ENCODE results near the gene LYST. TPM values are rescaled to one million over a fixed set of nuclear protein-coding genes. Genes with fewer than 3 reads are reported as not detected.

LYST gene
- polyA plus RNA-seq, 2 donors = 4.3 to 4.8 TPM

GRCh38 chr1:235826102-235826854 lies 40.4 kb downstream of the LYST start:
- H3K9me3 ChIP-seq (ENCODE audit: control insufficient read depth in 2 of 2, insufficient read depth in 1 of 2, low read depth in 1 of 2, low read length in 1 of 2) = no peaks in the 10 kb centered on the region
- no peak overlapping the region for H3K4me3 ChIP-seq (ENCODE audit: low read depth in 1 of 2, low read length in 2 of 2)
- H3K27ac ChIP-seq (ENCODE audit: low read depth in 2 of 2, low read length in 1 of 2) = no peak overlapping the region
- H3K27me3 ChIP-seq (ENCODE audit: control insufficient read depth in 1 of 2, insufficient read depth in 2 of 2, low read length in 2 of 2) = no peaks in the 10 kb centered on the region
- peaks cover 0 to 2% of the 10 kb centered on the region in 2 donors for H3K36me3 ChIP-seq (ENCODE audit: control insufficient read depth in 2 of 2, insufficient read depth in 2 of 2, low read length in 1 of 2)
- H3K4me1 ChIP-seq (ENCODE audit: control insufficient read depth in 2 of 2, insufficient read depth in 2 of 2, low read length in 1 of 2) = no peaks in the 10 kb centered on the region
- WGBS, 2 donors = 92 to 97% methylated on average over 2 of the region's 2 CpGs

- Histone ChIP-seq H3K27ac (ENCODE audit: low read depth in 2 of 2, low read length in 1 of 2) (no peak overlapping the region), H3K27me3 (ENCODE audit: control insufficient read depth in 1 of 2, insufficient read depth in 2 of 2, low read length in 2 of 2) (no peaks in the 10 kb centered on the region), H3K9me3 (ENCODE audit: control insufficient read depth in 2 of 2, insufficient read depth in 1 of 2, low read depth in 1 of 2, low read length in 1 of 2) (no peaks in the 10 kb centered on the region), H3K36me3 (ENCODE audit: control insufficient read depth in 2 of 2, insufficient read depth in 2 of 2, low read length in 1 of 2) (peaks cover 0 to 2% of the 10 kb centered on the region in 2 donors), H3K4me1 (ENCODE audit: control insufficient read depth in 2 of 2, insufficient read depth in 2 of 2, low read length in 1 of 2) (no peaks in the 10 kb centered on the region), H3K4me3 (ENCODE audit: low read depth in 1 of 2, low read length in 2 of 2) (no peak overlapping the region)
- WGBS, 2 donors = 95% methylated on average over 1 of the region's 1 CpG
Measured at GRCh38 chr1:235825229-235825628, 41.5 kb downstream of the LYST start.

- Histone ChIP-seq H3K4me3 (ENCODE audit: low read depth in 1 of 2, low read length in 2 of 2) (no peak overlapping the region), H3K36me3 (ENCODE audit: control insufficient read depth in 2 of 2, insufficient read depth in 2 of 2, low read length in 1 of 2) (no peaks in the 10 kb centered on the region), H3K9me3 (ENCODE audit: control insufficient read depth in 2 of 2, insufficient read depth in 1 of 2, low read depth in 1 of 2, low read length in 1 of 2) (no peaks in the 10 kb centered on the region), H3K4me1 (ENCODE audit: control insufficient read depth in 2 of 2, insufficient read depth in 2 of 2, low read length in 1 of 2) (no peaks in the 10 kb centered on the region), H3K27me3 (ENCODE audit: control insufficient read depth in 1 of 2, insufficient read depth in 2 of 2, low read length in 2 of 2) (no peaks in the 10 kb centered on the region), H3K27ac (ENCODE audit: low read depth in 2 of 2, low read length in 1 of 2) (no peak overlapping the region)
- WGBS, 2 donors = 93 to 96% methylated on average over 5 of the region's 5 CpGs
Measured at GRCh38 chr1:235823684-235824083, 43.0 kb downstream of the LYST start.

GRCh38 chr1:235822685-235823084 lies 44.0 kb downstream of the LYST start:
- H3K4me1 ChIP-seq (ENCODE audit: control insufficient read depth in 2 of 2, insufficient read depth in 2 of 2, low read length in 1 of 2) = no peaks in the 10 kb centered on the region
- no peaks in the 10 kb centered on the region for H3K36me3 ChIP-seq (ENCODE audit: control insufficient read depth in 2 of 2, insufficient read depth in 2 of 2, low read length in 1 of 2)
- H3K9me3 ChIP-seq (ENCODE audit: control insufficient read depth in 2 of 2, insufficient read depth in 1 of 2, low read depth in 1 of 2, low read length in 1 of 2) = no peaks in the 10 kb centered on the region
- H3K27ac ChIP-seq (ENCODE audit: low read depth in 2 of 2, low read length in 1 of 2) = no peak overlapping the region
- no peaks in the 10 kb centered on the region for H3K27me3 ChIP-seq (ENCODE audit: control insufficient read depth in 1 of 2, insufficient read depth in 2 of 2, low read length in 2 of 2)
- no peak overlapping the region for H3K4me3 ChIP-seq (ENCODE audit: low read depth in 1 of 2, low read length in 2 of 2)

- Histone ChIP-seq H3K4me3 (ENCODE audit: low read depth in 1 of 2, low read length in 2 of 2) (no peak overlapping the region), H3K4me1 (ENCODE audit: control insufficient read depth in 2 of 2, insufficient read depth in 2 of 2, low read length in 1 of 2) (no peaks in the 10 kb centered on the region), H3K36me3 (ENCODE audit: control insufficient read depth in 2 of 2, insufficient read depth in 2 of 2, low read length in 1 of 2) (no peaks in the 10 kb centered on the region), H3K9me3 (ENCODE audit: control insufficient read depth in 2 of 2, insufficient read depth in 1 of 2, low read depth in 1 of 2, low read length in 1 of 2) (no peaks in the 10 kb centered on the region), H3K27ac (ENCODE audit: low read depth in 2 of 2, low read length in 1 of 2) (no peak overlapping the region), H3K27me3 (ENCODE audit: control insufficient read depth in 1 of 2, insufficient read depth in 2 of 2, low read length in 2 of 2) (no peaks in the 10 kb centered on the region)
- 72 to 81% methylated on average over 3 of the region's 3 CpGs for WGBS, 2 donors
Measured at GRCh38 chr1:235821361-235821981, 45.2 kb downstream of the LYST start.

- Histone ChIP-seq H3K4me3 (ENCODE audit: low read depth in 1 of 2, low read length in 2 of 2) (no peak overlapping the region), H3K9me3 (ENCODE audit: control insufficient read depth in 2 of 2, insufficient read depth in 1 of 2, low read depth in 1 of 2, low read length in 1 of 2) (no peaks in the 10 kb centered on the region), H3K27ac (ENCODE audit: low read depth in 2 of 2, low read length in 1 of 2) (no peak overlapping the region), H3K4me1 (ENCODE audit: control insufficient read depth in 2 of 2, insufficient read depth in 2 of 2, low read length in 1 of 2) (no peaks in the 10 kb centered on the region), H3K36me3 (ENCODE audit: control insufficient read depth in 2 of 2, insufficient read depth in 2 of 2, low read length in 1 of 2) (no peaks in the 10 kb centered on the region), H3K27me3 (ENCODE audit: control insufficient read depth in 1 of 2, insufficient read depth in 2 of 2, low read length in 2 of 2) (no peaks in the 10 kb centered on the region)
- 90 to 91% methylated on average over 1 of the region's 1 CpG for WGBS, 2 donors
Measured at GRCh38 chr1:235820061-235820460, 46.6 kb downstream of the LYST start.

GRCh38 chr1:235818632-235819136 lies 48.0 kb downstream of the LYST start:
- Histone ChIP-seq H3K36me3 (ENCODE audit: control insufficient read depth in 2 of 2, insufficient read depth in 2 of 2, low read length in 1 of 2) (no peaks in the 10 kb centered on the region), H3K9me3 (ENCODE audit: control insufficient read depth in 2 of 2, insufficient read depth in 1 of 2, low read depth in 1 of 2, low read length in 1 of 2) (no peaks in the 10 kb centered on the region), H3K27me3 (ENCODE audit: control insufficient read depth in 1 of 2, insufficient read depth in 2 of 2, low read length in 2 of 2) (no peaks in the 10 kb centered on the region), H3K4me3 (ENCODE audit: low read depth in 1 of 2, low read length in 2 of 2) (no peak overlapping the region), H3K27ac (ENCODE audit: low read depth in 2 of 2, low read length in 1 of 2) (no peak overlapping the region), H3K4me1 (ENCODE audit: control insufficient read depth in 2 of 2, insufficient read depth in 2 of 2, low read length in 1 of 2) (no peaks in the 10 kb centered on the region)
- 82 to 88% methylated on average over 5 of the region's 5 CpGs for WGBS, 2 donors

GRCh38 chr1:235817101-235817728 lies 49.5 kb downstream of the LYST start:
- WGBS, 2 donors = 81 to 84% methylated on average over 5 of the region's 5 CpGs

GRCh38 chr1:235809688-235810397 lies 56.9 kb downstream of the LYST start:
- H3K9me3 ChIP-seq (ENCODE audit: control insufficient read depth in 2 of 2, insufficient read depth in 1 of 2, low read depth in 1 of 2, low read length in 1 of 2) = no peaks in the 10 kb centered on the region
- H3K4me3 ChIP-seq (ENCODE audit: low read depth in 1 of 2, low read length in 2 of 2) = no peak overlapping the region
- H3K27me3 ChIP-seq (ENCODE audit: control insufficient read depth in 1 of 2, insufficient read depth in 2 of 2, low read length in 2 of 2) = no peaks in the 10 kb centered on the region
- peaks cover 2% of the 10 kb centered on the region in 2 donors for H3K36me3 ChIP-seq (ENCODE audit: control insufficient read depth in 2 of 2, insufficient read depth in 2 of 2, low read length in 1 of 2)
- H3K4me1 ChIP-seq (ENCODE audit: control insufficient read depth in 2 of 2, insufficient read depth in 2 of 2, low read length in 1 of 2) = no peaks in the 10 kb centered on the region
- 77 to 78% methylated on average over 12 of the region's 12 CpGs for WGBS, 2 donors
- H3K27ac ChIP-seq (ENCODE audit: low read depth in 2 of 2, low read length in 1 of 2) = no peak overlapping the region

More at GRCh38 chr1:235817101-235817728, 49.5 kb downstream of the LYST start:
- H3K27me3 ChIP-seq (ENCODE audit: control insufficient read depth in 1 of 2, insufficient read depth in 2 of 2, low read length in 2 of 2) = no peaks in the 10 kb centered on the region
- H3K4me1 ChIP-seq (ENCODE audit: control insufficient read depth in 2 of 2, insufficient read depth in 2 of 2, low read length in 1 of 2) = no peaks in the 10 kb centered on the region
- H3K4me3 ChIP-seq (ENCODE audit: low read depth in 1 of 2, low read length in 2 of 2) = no peak overlapping the region
- H3K36me3 ChIP-seq (ENCODE audit: control insufficient read depth in 2 of 2, insufficient read depth in 2 of 2, low read length in 1 of 2) = no peaks in the 10 kb centered on the region
- no peaks in the 10 kb centered on the region for H3K9me3 ChIP-seq (ENCODE audit: control insufficient read depth in 2 of 2, insufficient read depth in 1 of 2, low read depth in 1 of 2, low read length in 1 of 2)
- H3K27ac ChIP-seq (ENCODE audit: low read depth in 2 of 2, low read length in 1 of 2) = no peak overlapping the region

Measured in esophagus (tissue), 2 donors.